WTC11 (cell line): ENCODE measurements around the gene LHX3. TPM values are rescaled to one million over a fixed set of nuclear protein-coding genes. Genes with fewer than 3 reads are reported as not detected.
A peak's percentile ranks its signal among the peaks of the same experiment; 100 is the strongest.

Source experiments
- ATF1 ChIP-seq: sonication (generic); formaldehyde crosslinking; IDR thresholded peaks from 2 replicates; pipeline ENCODE4 v1.8.1; 2023; ENCODE audit warnings: mild to moderate bottlenecking, moderate library complexity, missing genetic modification reagents
- EMX1 ChIP-seq: fragments of 250-450 bp; sonication (Bioruptor Pico); IDR thresholded peaks from 2 replicates; pipeline ENCODE4 v1.8.0; 2021; ENCODE audit warnings: mild to moderate bottlenecking
- ETV6 ChIP-seq: sonication (generic); formaldehyde crosslinking; IDR thresholded peaks from 2 replicates; pipeline ENCODE4 v1.8.1; 2022; ENCODE audit warnings: mild to moderate bottlenecking, missing genetic modification reagents
- GRHL2 ChIP-seq: fragments of 250-450 bp; sonication (Bioruptor Pico); IDR thresholded peaks from 2 replicates; pipeline ENCODE4 v1.8.0; 2022; ENCODE audit warnings: mild to moderate bottlenecking, moderate library complexity; ENCODE audit not compliant: insufficient replicate concordance, severe bottlenecking
- HMGA2 ChIP-seq: fragments of 250-450 bp; sonication (Bioruptor Pico); IDR thresholded peaks from 2 replicates; pipeline ENCODE4 v1.4.0; 2021; ENCODE audit warnings: mild to moderate bottlenecking, moderate library complexity
- IRF2 ChIP-seq: sonication (generic); formaldehyde crosslinking; IDR thresholded peaks from 2 replicates; pipeline ENCODE4 v1.8.0; 2022; ENCODE audit warnings: low read depth, missing genetic modification reagents, borderline replicate concordance
- MYBL2 ChIP-seq: sonication (generic); formaldehyde crosslinking; IDR thresholded peaks from 2 replicates; pipeline ENCODE4 v1.8.1; 2023; ENCODE audit warnings: mild to moderate bottlenecking, moderate library complexity, missing genetic modification reagents
- NFE2L1 ChIP-seq: sonication (generic); formaldehyde crosslinking; IDR thresholded peaks from 2 replicates; pipeline ENCODE4 v1.8.1; 2023; ENCODE audit warnings: missing genetic modification reagents
- RELA ChIP-seq: sonication (generic); formaldehyde crosslinking; IDR thresholded peaks from 2 replicates; pipeline ENCODE4 v1.8.1; 2022; ENCODE audit warnings: missing genetic modification reagents, mild to moderate bottlenecking, borderline replicate concordance
- SP1 ChIP-seq: sonication (generic); formaldehyde crosslinking; conservative IDR thresholded peaks from 2 replicates; pipeline ENCODE4 v1.8.1; 2022; ENCODE audit warnings: missing genetic modification reagents
- ZNF138 ChIP-seq: sonication (generic); formaldehyde crosslinking; conservative IDR thresholded peaks from 2 replicates; pipeline ENCODE4 v1.8.1; 2022; ENCODE audit warnings: mild to moderate bottlenecking, moderate library complexity, missing genetic modification reagents
- ZNF671 ChIP-seq: fragments of 250-450 bp; sonication (Bioruptor Pico); IDR thresholded peaks from 2 replicates; pipeline ENCODE4 v1.8.0; 2021; ENCODE audit warnings: mild to moderate bottlenecking
- total RNA-seq: library from RNA; stranded (reverse); gene quantifications from 3 replicates; pipeline ENCODE4 v1.2.3, GENCODE V29; 2021
- TF ChIP-seq, protein P1 (sequence below): sonication (generic); formaldehyde crosslinking; IDR thresholded peaks from 2 replicates; pipeline ENCODE4 v1.8.0; 2022; ENCODE audit warnings: mild to moderate bottlenecking, missing genetic modification reagents
- TF ChIP-seq, protein P2 (sequence below): fragments of 250-450 bp; sonication (Bioruptor Pico); IDR thresholded peaks from 2 replicates; pipeline ENCODE4 v1.9.0; 2021; ENCODE audit warnings: mild to moderate bottlenecking, borderline replicate concordance
- TF ChIP-seq, protein P3 (sequence below): sonication (generic); formaldehyde crosslinking; IDR thresholded peaks from 2 replicates; pipeline ENCODE4 v1.8.0; 2022; ENCODE audit warnings: mild to moderate bottlenecking, missing genetic modification reagents
- TF ChIP-seq, protein P4 (sequence below): fragments of 250-450 bp; sonication (Bioruptor Pico); IDR thresholded peaks from 2 replicates; pipeline ENCODE4 v1.9.0; 2021; ENCODE audit warnings: mild to moderate bottlenecking
- TF ChIP-seq, protein P5 (sequence below): fragments of 250-450 bp; sonication (Bioruptor Pico); conservative IDR thresholded peaks from 2 replicates; pipeline ENCODE4 v1.9.0; 2021; ENCODE audit warnings: mild to moderate bottlenecking
- TF ChIP-seq, protein P6 (sequence below): sonication (generic); formaldehyde crosslinking; IDR thresholded peaks from 2 replicates; pipeline ENCODE4 v1.8.1; 2022; ENCODE audit warnings: missing genetic modification reagents, borderline replicate concordance
- TF ChIP-seq, protein P7 (sequence below): sonication (generic); formaldehyde crosslinking; IDR thresholded peaks from 2 replicates; pipeline ENCODE4 v1.8.1; 2022; ENCODE audit warnings: low read depth, missing genetic modification reagents, borderline replicate concordance
- TF ChIP-seq, protein P8 (sequence below): fragments of 200-600 bp; IDR thresholded peaks from 2 replicates; pipeline ENCODE4 v1.8.0; 2022; ENCODE audit warnings: antibody characterized with exemption

Gene LHX3
- total RNA-seq, 1 experiment from 2014 or later, result not detected

DNA sequence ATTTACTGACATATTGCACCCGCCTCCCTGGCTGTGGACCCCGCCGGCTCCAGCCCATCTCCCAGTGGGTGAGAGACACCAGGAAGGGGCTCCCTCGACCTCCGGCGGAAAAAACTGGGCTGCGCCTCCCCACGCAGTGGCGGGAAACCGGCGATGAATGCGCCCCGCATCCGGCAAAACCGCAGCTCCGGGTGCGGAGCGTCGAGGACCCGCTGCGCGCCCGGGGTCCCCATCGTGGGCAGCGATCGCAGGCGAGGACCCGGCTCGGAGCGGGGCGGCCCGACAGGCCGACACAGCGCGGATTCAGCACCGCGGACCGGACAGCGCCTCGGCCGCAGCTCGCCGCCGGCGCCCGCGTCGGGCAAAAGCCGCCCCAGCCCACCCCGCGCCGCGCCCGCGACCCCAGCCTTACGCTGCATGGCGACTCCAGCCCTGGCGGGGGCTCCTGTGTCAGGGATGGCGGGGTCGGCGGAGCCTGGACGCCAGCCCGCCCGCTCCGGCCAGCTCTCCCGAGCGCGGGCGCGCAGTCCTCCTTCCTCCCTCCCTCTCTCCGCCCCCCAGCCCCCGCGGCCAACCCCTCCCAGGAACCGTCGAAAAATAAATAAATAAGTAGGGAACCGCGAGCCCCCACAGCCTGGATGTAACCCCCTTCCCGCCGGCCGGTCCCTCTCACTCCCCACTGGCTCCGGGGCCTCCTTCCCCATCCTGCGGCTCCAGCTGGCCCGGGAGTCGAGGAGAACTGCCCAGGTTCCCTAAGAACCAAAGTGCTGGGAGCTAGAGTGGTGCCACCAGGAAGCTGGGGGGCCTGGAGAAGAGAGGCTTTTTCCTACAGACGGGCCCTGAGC is 3.1 kb downstream of the LHX3 start (continued):
- TF ChIP-seq, protein P1, sequence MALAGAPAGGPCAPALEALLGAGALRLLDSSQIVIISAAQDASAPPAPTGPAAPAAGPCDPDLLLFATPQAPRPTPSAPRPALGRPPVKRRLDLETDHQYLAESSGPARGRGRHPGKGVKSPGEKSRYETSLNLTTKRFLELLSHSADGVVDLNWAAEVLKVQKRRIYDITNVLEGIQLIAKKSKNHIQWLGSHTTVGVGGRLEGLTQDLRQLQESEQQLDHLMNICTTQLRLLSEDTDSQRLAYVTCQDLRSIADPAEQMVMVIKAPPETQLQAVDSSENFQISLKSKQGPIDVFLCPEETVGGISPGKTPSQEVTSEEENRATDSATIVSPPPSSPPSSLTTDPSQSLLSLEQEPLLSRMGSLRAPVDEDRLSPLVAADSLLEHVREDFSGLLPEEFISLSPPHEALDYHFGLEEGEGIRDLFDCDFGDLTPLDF (CRISPR knock-in tag), result no peak
- TF ChIP-seq NFE2L1 (CRISPR knock-in tag), result no peak
- TF ChIP-seq MYBL2 (CRISPR knock-in tag), result no peak
- TF ChIP-seq EMX1 (CRISPR knock-in tag), result no peak
- TF ChIP-seq, protein P2, sequence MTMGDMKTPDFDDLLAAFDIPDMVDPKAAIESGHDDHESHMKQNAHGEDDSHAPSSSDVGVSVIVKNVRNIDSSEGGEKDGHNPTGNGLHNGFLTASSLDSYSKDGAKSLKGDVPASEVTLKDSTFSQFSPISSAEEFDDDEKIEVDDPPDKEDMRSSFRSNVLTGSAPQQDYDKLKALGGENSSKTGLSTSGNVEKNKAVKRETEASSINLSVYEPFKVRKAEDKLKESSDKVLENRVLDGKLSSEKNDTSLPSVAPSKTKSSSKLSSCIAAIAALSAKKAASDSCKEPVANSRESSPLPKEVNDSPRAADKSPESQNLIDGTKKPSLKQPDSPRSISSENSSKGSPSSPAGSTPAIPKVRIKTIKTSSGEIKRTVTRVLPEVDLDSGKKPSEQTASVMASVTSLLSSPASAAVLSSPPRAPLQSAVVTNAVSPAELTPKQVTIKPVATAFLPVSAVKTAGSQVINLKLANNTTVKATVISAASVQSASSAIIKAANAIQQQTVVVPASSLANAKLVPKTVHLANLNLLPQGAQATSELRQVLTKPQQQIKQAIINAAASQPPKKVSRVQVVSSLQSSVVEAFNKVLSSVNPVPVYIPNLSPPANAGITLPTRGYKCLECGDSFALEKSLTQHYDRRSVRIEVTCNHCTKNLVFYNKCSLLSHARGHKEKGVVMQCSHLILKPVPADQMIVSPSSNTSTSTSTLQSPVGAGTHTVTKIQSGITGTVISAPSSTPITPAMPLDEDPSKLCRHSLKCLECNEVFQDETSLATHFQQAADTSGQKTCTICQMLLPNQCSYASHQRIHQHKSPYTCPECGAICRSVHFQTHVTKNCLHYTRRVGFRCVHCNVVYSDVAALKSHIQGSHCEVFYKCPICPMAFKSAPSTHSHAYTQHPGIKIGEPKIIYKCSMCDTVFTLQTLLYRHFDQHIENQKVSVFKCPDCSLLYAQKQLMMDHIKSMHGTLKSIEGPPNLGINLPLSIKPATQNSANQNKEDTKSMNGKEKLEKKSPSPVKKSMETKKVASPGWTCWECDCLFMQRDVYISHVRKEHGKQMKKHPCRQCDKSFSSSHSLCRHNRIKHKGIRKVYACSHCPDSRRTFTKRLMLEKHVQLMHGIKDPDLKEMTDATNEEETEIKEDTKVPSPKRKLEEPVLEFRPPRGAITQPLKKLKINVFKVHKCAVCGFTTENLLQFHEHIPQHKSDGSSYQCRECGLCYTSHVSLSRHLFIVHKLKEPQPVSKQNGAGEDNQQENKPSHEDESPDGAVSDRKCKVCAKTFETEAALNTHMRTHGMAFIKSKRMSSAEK (CRISPR knock-in tag), result no peak
- peak; percentile 38; the same call in 1 of the 2 replicates for TF ChIP-seq ETV6
- TF ChIP-seq RELA (CRISPR knock-in tag), result peak; percentile 92
- no peak for TF ChIP-seq ATF1
- no peak for TF ChIP-seq ZNF671 (CRISPR knock-in tag)
- TF ChIP-seq GRHL2 (CRISPR knock-in tag), result no peak
- TF ChIP-seq, protein P3, sequence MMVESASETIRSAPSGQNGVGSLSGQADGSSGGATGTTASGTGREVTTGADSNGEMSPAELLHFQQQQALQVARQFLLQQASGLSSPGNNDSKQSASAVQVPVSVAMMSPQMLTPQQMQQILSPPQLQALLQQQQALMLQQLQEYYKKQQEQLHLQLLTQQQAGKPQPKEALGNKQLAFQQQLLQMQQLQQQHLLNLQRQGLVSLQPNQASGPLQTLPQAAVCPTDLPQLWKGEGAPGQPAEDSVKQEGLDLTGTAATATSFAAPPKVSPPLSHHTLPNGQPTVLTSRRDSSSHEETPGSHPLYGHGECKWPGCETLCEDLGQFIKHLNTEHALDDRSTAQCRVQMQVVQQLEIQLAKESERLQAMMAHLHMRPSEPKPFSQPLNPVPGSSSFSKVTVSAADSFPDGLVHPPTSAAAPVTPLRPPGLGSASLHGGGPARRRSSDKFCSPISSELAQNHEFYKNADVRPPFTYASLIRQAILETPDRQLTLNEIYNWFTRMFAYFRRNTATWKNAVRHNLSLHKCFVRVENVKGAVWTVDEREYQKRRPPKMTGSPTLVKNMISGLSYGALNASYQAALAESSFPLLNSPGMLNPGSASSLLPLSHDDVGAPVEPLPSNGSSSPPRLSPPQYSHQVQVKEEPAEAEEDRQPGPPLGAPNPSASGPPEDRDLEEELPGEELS (CRISPR knock-in tag), result peak; percentile 92
- TF ChIP-seq, protein P4, sequence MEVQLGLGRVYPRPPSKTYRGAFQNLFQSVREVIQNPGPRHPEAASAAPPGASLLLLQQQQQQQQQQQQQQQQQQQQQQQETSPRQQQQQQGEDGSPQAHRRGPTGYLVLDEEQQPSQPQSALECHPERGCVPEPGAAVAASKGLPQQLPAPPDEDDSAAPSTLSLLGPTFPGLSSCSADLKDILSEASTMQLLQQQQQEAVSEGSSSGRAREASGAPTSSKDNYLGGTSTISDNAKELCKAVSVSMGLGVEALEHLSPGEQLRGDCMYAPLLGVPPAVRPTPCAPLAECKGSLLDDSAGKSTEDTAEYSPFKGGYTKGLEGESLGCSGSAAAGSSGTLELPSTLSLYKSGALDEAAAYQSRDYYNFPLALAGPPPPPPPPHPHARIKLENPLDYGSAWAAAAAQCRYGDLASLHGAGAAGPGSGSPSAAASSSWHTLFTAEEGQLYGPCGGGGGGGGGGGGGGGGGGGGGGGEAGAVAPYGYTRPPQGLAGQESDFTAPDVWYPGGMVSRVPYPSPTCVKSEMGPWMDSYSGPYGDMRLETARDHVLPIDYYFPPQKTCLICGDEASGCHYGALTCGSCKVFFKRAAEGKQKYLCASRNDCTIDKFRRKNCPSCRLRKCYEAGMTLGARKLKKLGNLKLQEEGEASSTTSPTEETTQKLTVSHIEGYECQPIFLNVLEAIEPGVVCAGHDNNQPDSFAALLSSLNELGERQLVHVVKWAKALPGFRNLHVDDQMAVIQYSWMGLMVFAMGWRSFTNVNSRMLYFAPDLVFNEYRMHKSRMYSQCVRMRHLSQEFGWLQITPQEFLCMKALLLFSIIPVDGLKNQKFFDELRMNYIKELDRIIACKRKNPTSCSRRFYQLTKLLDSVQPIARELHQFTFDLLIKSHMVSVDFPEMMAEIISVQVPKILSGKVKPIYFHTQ, result no peak
- TF ChIP-seq, protein P5, sequence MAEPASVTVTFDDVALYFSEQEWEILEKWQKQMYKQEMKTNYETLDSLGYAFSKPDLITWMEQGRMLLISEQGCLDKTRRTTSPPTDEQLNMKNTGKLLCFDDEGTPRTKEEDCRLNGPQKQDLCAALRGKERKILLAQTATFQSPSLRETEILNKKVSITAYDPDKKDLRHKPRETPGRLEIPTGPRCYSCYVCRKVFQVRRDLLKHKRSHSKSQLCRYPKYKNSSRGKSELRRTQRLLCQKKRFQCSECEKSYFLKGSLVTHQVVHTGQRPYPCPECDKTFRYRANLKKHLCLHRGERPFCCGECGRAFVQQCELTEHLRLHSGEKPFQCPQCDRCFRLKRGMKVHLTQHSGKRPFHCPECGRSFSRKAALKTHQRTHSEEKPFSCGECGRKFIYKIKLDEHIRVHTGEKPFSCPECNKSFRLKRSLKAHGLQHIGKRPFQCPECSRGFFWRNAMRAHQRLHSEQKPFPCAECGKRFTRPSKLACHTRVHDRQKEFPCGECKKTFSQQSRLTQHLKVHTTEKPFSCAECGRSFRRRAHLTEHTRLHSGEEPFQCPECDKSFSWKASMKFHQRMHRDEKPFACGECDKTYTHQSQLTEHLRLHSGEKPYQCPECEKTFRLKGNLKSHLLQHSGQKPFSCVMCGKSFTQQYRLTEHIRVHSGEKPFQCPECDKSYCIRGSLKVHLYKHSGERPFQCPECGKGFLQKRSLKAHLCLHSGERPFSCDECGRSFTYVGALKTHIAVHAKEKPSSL, result no peak
- no peak for TF ChIP-seq ZNF138
- no peak for TF ChIP-seq IRF2 (CRISPR knock-in tag)
- TF ChIP-seq, protein P6, sequence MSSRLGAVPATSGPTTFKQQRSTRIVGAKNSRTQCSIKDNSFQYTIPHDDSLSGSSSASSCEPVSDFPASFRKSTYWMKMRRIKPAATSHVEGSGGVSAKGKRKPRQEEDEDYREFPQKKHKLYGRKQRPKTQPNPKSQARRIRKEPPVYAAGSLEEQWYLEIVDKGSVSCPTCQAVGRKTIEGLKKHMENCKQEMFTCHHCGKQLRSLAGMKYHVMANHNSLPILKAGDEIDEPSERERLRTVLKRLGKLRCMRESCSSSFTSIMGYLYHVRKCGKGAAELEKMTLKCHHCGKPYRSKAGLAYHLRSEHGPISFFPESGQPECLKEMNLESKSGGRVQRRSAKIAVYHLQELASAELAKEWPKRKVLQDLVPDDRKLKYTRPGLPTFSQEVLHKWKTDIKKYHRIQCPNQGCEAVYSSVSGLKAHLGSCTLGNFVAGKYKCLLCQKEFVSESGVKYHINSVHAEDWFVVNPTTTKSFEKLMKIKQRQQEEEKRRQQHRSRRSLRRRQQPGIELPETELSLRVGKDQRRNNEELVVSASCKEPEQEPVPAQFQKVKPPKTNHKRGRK, result no peak
- TF ChIP-seq, protein P7, sequence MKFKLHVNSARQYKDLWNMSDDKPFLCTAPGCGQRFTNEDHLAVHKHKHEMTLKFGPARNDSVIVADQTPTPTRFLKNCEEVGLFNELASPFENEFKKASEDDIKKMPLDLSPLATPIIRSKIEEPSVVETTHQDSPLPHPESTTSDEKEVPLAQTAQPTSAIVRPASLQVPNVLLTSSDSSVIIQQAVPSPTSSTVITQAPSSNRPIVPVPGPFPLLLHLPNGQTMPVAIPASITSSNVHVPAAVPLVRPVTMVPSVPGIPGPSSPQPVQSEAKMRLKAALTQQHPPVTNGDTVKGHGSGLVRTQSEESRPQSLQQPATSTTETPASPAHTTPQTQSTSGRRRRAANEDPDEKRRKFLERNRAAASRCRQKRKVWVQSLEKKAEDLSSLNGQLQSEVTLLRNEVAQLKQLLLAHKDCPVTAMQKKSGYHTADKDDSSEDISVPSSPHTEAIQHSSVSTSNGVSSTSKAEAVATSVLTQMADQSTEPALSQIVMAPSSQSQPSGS (CRISPR knock-in tag), result no peak
- TF ChIP-seq, protein P8, sequence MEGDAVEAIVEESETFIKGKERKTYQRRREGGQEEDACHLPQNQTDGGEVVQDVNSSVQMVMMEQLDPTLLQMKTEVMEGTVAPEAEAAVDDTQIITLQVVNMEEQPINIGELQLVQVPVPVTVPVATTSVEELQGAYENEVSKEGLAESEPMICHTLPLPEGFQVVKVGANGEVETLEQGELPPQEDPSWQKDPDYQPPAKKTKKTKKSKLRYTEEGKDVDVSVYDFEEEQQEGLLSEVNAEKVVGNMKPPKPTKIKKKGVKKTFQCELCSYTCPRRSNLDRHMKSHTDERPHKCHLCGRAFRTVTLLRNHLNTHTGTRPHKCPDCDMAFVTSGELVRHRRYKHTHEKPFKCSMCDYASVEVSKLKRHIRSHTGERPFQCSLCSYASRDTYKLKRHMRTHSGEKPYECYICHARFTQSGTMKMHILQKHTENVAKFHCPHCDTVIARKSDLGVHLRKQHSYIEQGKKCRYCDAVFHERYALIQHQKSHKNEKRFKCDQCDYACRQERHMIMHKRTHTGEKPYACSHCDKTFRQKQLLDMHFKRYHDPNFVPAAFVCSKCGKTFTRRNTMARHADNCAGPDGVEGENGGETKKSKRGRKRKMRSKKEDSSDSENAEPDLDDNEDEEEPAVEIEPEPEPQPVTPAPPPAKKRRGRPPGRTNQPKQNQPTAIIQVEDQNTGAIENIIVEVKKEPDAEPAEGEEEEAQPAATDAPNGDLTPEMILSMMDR, result no peak
- TF ChIP-seq HMGA2 (CRISPR knock-in tag), result no peak
- no peak; the same call in 1 of the 2 replicates for TF ChIP-seq SP1 (CRISPR knock-in tag)
